GM19351 (cell line): ENCODE measurements around the gene LRP1B.
"Not testable (repeated sequence)": the region's sequence is repeated elsewhere in the genome, so short reads cannot be mapped to it uniquely, and the experiment has no call there.

Experiments
- ATAC-seq: cut with Tn5 transposase; IDR thresholded peaks from one replicate; pipeline ENCODE4 v1.9.1; 2021; ENCODE audit warnings: mild to moderate bottlenecking, moderate library complexity; ENCODE audit not compliant: unreplicated experiment

The LRP1B gene

GRCh38 chr2:141906678-141907077 lies 224.1 kb downstream of the LRP1B start:
- no peak for ATAC-seq

DNA sequence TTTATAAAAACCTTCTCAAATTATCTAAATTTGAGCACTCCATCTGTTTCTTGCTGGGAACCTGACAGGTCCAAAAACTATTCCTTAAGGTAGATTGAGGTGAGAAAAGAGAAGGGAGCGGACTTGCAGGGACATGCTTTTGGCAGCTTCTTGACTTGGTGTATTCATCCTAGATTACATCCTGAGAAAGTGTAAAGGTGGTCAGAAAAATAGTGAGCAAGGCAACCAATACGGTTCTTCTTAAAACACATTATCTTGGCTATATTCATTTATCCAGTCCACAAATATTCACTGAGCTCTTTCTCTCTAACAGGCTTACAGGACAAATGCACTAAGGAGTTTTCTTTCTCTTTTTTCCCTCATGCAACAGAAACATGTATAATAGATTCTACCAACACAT lies 230.0 kb downstream of the LRP1B start:
- ATAC-seq, result no peak

DNA sequence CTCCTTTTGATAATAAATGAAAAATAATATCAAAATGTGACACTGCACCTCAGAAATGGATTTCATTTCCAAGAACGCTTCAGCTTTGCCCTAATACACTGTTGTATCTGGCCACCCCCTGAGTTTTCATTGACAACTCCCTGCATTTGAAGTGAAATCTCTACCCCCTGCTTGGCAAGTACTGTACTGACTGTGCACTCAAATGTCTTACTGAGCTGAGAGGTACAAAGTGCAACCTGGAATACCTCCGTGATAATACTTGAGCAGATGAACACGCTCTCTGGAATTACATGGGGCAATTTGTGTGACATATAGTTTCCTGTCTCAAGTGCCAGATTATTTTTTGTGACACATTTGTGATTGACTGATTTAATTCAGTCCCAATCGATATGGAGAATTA lies 231.1 kb downstream of the LRP1B start:
- no peak for ATAC-seq

DNA sequence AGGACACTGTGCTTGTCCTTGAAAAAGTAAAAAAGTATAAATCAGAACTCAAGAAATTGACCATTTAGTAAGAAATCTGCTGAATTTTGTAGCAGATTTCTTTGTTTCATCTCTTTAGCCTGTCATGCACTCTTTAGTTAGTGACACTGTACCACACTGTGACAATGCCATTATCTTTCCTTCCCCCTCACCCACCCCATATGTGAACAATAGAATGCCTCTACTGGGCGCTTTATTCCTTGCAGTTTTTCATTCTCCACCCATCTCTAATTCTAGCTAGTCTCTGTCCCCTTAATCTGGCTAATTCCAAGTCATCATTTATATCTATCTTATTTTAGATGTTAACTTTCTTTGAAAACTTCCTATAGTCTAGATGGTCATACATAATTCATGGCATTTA lies 241.0 kb downstream of the LRP1B start:
- no peak for ATAC-seq

- no peak for ATAC-seq
These were observed 241.7 kb downstream of the LRP1B start for GRCh38 chr2:141888987-141889555.

- no peak for ATAC-seq
These were observed 243.5 kb downstream of the LRP1B start for GRCh38 chr2:141887363-141887762.

GRCh38 chr2:141878016-141878415 lies 252.8 kb downstream of the LRP1B start:
- no peak for ATAC-seq

DNA sequence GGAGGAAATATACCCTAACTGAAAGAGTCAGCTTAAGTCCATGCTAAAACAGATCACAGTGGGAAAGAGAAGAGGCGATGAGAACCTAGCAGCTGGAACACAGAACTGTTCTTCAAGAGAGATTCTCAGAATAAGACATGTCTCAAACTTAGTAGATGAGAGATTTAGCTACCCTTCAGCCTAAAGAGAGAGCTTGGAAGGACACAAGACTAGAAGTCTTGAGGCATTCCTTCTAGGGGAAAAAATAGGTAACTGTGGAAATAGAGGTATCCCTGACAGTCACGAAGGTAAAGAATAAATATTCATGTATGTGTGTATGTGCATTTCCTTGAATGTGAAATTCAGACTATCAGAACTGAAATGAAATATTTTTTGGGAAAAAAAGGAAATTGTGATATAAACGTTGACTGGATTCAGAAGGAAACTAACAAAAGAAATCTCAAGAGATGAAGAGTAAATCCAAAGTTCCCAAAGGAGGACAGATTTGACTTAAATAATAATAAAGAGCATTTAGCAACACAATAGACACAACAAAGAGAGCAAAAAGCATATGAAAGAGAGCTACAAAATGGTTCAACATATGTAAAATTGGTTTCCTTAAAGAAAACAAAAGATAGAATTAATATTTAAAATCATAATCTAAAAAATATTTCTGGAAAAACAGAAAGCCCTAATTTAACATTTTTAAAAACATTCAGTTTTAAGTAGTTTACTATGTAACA lies 258.7 kb downstream of the LRP1B start:
- ATAC-seq, result no peak

- ATAC-seq, result no peak
These were observed 261.2 kb downstream of the LRP1B start for GRCh38 chr2:141869572-141869971.

DNA sequence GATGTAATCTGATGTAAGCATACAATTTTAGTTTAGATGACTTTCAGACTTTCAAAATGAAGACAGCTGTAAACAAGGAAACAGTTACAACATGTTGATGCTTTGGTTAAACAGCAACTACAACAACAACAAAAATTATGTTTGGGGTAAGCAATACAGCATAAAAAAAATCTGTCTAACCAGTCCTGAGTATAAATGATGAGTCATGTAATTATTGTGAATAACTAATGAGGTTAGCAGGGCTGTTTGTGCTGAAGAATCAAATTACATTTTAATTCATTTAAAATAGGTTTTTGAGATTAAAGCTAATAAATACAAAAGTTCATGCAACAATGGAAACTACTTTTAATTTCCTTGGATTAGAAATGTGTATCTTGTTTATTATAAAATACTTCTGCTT lies 266.9 kb downstream of the LRP1B start:
- no peak for ATAC-seq

- ATAC-seq, result no peak
These were observed 274.4 kb downstream of the LRP1B start for GRCh38 chr2:141856215-141856919.

GRCh38 chr2:141848191-141848590 lies 282.6 kb downstream of the LRP1B start:
- no peak for ATAC-seq

DNA sequence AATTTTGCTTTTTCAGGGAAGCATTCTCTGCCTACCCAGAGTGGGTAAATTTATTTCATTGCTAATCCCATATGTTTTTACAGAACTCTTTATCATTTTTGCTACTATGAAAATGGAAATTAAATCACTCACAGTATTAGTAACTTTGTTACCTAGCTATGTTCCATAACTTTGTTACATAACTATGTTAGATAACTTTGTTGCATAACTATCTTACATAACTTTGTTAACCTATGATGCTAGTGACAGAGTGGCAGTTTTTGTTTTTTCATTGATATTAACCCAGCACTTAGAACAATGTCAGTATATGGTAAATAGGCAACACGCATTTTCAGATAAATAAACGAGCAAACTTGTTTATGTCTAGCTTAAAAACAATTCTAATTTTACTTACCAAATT lies 286.6 kb downstream of the LRP1B start:
- no peak for ATAC-seq

- ATAC-seq, result no peak
These were observed 295.7 kb downstream of the LRP1B start for GRCh38 chr2:141835103-141835502.

DNA sequence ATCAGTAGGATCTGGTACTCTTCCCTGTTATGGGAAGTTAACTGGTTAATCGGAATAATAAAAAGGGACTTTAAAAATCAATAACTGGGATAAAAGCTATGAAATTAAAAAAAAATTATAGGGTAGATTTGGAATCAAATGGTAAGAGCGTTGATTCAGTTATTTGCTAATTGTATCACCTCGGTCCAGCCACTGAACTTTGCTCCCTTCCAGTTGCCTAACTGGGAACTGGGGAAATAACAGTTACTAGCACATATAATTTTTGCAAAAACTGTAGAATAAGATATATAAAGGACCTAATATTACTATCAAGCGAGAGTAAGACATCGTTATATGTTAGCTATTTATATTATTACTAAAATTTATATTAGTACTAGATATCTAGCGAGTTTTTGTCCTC lies 302.1 kb downstream of the LRP1B start:
- no peak for ATAC-seq

GRCh38 chr2:141824790-141825189 lies 306.0 kb downstream of the LRP1B start:
- no peak for ATAC-seq

- ATAC-seq, result no peak
These were observed 309.9 kb downstream of the LRP1B start for GRCh38 chr2:141820893-141821292.

DNA sequence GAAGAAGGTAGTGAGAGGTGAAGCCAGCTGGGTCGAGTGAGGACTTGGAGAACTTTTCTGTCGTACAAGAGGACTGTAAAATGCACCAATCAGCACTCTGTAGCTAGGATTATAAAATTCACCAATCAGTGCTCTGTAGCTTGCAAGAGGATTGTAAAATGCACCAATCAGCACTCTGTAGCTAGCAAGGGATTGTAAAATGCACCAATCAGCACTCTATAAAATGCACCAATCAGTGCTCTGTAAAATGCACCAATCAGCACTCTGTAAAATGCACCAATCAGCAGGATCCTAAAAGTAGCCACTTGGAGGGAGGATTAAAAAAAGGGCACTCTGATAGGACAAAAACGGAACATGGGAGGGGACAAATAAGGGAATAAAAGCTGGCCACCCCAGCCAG lies 315.5 kb downstream of the LRP1B start:
- ATAC-seq, result not testable (repeated sequence)

GRCh38 chr2:141814150-141814549 lies 316.7 kb downstream of the LRP1B start:
- no peak for ATAC-seq

DNA sequence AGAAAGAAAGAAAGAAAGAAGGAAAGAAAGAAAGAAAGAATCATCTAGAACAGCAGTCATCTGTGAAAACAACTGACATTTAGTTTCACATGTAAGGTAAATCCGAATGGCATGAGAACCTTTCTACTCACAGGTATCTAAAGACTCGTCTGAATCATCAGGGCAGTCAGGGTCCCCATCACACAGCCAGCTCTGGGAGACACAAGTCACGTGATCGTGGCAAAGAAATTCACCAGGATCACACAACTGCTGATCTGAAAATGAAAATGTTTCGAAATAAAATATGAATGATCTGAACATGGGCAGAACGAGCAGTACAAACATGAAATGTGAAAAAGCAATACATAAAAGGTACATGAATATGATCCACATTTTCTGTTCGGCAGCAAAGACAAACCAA lies 320.7 kb downstream of the LRP1B start:
- no peak for ATAC-seq

- ATAC-seq, result peak; percentile 66
These were observed 324.7 kb downstream of the LRP1B start for GRCh38 chr2:141806090-141806489.

GRCh38 chr2:141805302-141805701 lies 325.5 kb downstream of the LRP1B start:
- no peak for ATAC-seq
